HEK293 (cell line): Measurements from ENCODE around the gene SLC6A11.

Source experiments
- CTCF ChIA-PET: fragments of 350-600 bp; formaldehyde crosslinking; extraction: SDS; loops from one replicate; lab custom pipeline; 2021; ENCODE audit warnings: antibody characterized with exemption; lab: Yijun Ruan, JAX
- POLR2A ChIA-PET: fragments of 300-600 bp; formaldehyde crosslinking; extraction: SDS; loops from one replicate; lab custom pipeline; 2020; ENCODE audit warnings: antibody characterized with exemption, inconsistent platforms; lab: Yijun Ruan, JAX
- H3K27ac ChIP-seq: fragments of 200-500 bp; sonication (Bioruptor generic); 2 replicates; pipeline ENCODE4 v1.5.1; 2014; ENCODE audit warnings: low read depth, low read length, control low read depth, inconsistent platforms; ENCODE audit errors: extremely low read depth
- H3K36me3 ChIP-seq, 2 experiments: fragments of 200-500 bp in 1 of 2; sonication (Bioruptor generic) in 1 of 2; 1 replicate in 1 of 2; 2 replicates in 1 of 2; pipeline ENCODE4 v1.5.1; 2014 to 2017; ENCODE audit warnings: inconsistent platforms in 2 of 2, low read length in 2 of 2; ENCODE audit not compliant: control insufficient read depth in 2 of 2, insufficient read depth in 1 of 2
- H3K4me1 ChIP-seq: fragments of 200-500 bp; sonication (Bioruptor generic); 2 replicates; pipeline ENCODE4 v1.5.1; 2014; ENCODE audit warnings: mild to moderate bottlenecking, low read length, inconsistent platforms; ENCODE audit not compliant: control insufficient read depth, insufficient read depth
- H3K4me3 ChIP-seq: 2 replicates; pipeline ENCODE4 v1.5.1; 2011; ENCODE audit warnings: low read depth, mild to moderate bottlenecking, control low read depth, low read length, moderate library complexity
- H3K9me3 ChIP-seq: fragments of 200-500 bp; sonication (Bioruptor generic); 2 replicates; pipeline ENCODE4 v1.5.1; 2014; ENCODE audit warnings: low read depth, low read length, inconsistent platforms; ENCODE audit not compliant: control insufficient read depth, insufficient read depth
- CTCF ChIP-seq: fragments of 450-650 bp; formaldehyde crosslinking; IDR thresholded peaks from 2 replicates; pipeline ENCODE4 v1.5.1; 2016; ENCODE audit warnings: missing biosample characterization, missing genetic modification characterization
- MYNN ChIP-seq: fragments of 450-650 bp; formaldehyde crosslinking; IDR thresholded peaks from 2 replicates; pipeline ENCODE4 v1.5.1; 2016; ENCODE audit warnings: missing biosample characterization, missing genetic modification characterization, borderline replicate concordance
- PRDM1 ChIP-seq: fragments of 450-650 bp; formaldehyde crosslinking; IDR thresholded peaks from 2 replicates; pipeline ENCODE4; 2016; ENCODE audit warnings: missing biosample characterization, missing genetic modification characterization
- REST ChIP-seq: fragments of 450-650 bp; formaldehyde crosslinking; IDR thresholded peaks from 2 replicates; pipeline ENCODE4 v1.5.1; 2016; ENCODE audit warnings: missing biosample characterization, missing genetic modification characterization
- SALL2 ChIP-seq: fragments of 450-650 bp; formaldehyde crosslinking; IDR thresholded peaks from 2 replicates; pipeline ENCODE4 v1.5.0; 2017; ENCODE audit warnings: missing biosample characterization, mild to moderate bottlenecking, missing genetic modification characterization, borderline replicate concordance
- SP7 ChIP-seq: fragments of 450-650 bp; formaldehyde crosslinking; IDR thresholded peaks from 2 replicates; pipeline ENCODE4 v1.5.1; 2016; ENCODE audit warnings: missing biosample characterization, missing genetic modification characterization
- TRIM28 ChIP-seq: IDR thresholded peaks from 2 replicates; pipeline ENCODE4 v1.6.1; 2011; ENCODE audit warnings: low read length, control low read depth, borderline replicate concordance
- YY2 ChIP-seq: fragments of 450-650 bp; formaldehyde crosslinking; IDR thresholded peaks from 2 replicates; pipeline ENCODE4 v1.5.1; 2016; ENCODE audit warnings: missing biosample characterization, missing genetic modification characterization
- ZBTB20 ChIP-seq: fragments of 450-650 bp; formaldehyde crosslinking; IDR thresholded peaks from 2 replicates; pipeline ENCODE4 v1.5.1; 2016; ENCODE audit warnings: missing biosample characterization, missing genetic modification characterization
- ZNF16 ChIP-seq: fragments of 450-650 bp; formaldehyde crosslinking; IDR thresholded peaks from 2 replicates; pipeline ENCODE4 v1.5.1; 2016; ENCODE audit warnings: low read depth, missing biosample characterization, missing genetic modification characterization
- ZNF18 ChIP-seq: fragments of 450-650 bp; formaldehyde crosslinking; IDR thresholded peaks from 2 replicates; pipeline ENCODE4 v1.5.1; 2016; ENCODE audit warnings: missing biosample characterization, missing genetic modification characterization
- ZNF2 ChIP-seq: fragments of 450-650 bp; formaldehyde crosslinking; IDR thresholded peaks from 2 replicates; pipeline ENCODE4 v1.5.1; 2016; ENCODE audit warnings: missing biosample characterization, missing genetic modification characterization
- ZNF23 ChIP-seq: fragments of 450-650 bp; formaldehyde crosslinking; IDR thresholded peaks from 2 replicates; pipeline ENCODE4 v1.5.1; 2016; ENCODE audit warnings: missing biosample characterization, missing genetic modification characterization, borderline replicate concordance
- ZNF266 ChIP-seq: fragments of 450-650 bp; formaldehyde crosslinking; IDR thresholded peaks from 2 replicates; pipeline ENCODE4 v1.5.1; 2016; ENCODE audit warnings: missing biosample characterization, missing genetic modification characterization, low read depth
- ZNF341 ChIP-seq: fragments of 450-650 bp; formaldehyde crosslinking; IDR thresholded peaks from 2 replicates; pipeline ENCODE4; 2016; ENCODE audit warnings: low read depth, missing biosample characterization, missing genetic modification characterization
- ZNF555 ChIP-seq: fragments of 450-650 bp; formaldehyde crosslinking; conservative IDR thresholded peaks from 2 replicates; pipeline ENCODE4 v1.5.1; 2017; ENCODE audit warnings: missing biosample characterization, mild to moderate bottlenecking, missing genetic modification characterization, inconsistent platforms
- ZNF561 ChIP-seq: fragments of 450-650 bp; IDR thresholded peaks from 2 replicates; pipeline ENCODE4 v1.5.1; 2018; ENCODE audit warnings: missing biosample characterization, missing genetic modification characterization, borderline replicate concordance
- TF ChIP-seq, protein P1 (sequence below): fragments of 450-650 bp; formaldehyde crosslinking; IDR thresholded peaks from 2 replicates; pipeline ENCODE4 v1.5.1; 2016; ENCODE audit warnings: missing biosample characterization, missing genetic modification characterization
- TF ChIP-seq, protein P2 (sequence below): fragments of 450-650 bp; formaldehyde crosslinking; IDR thresholded peaks from 2 replicates; pipeline ENCODE4 v1.5.1; 2016; ENCODE audit warnings: missing biosample characterization, missing genetic modification characterization, borderline replicate concordance
- TF ChIP-seq, protein P3 (sequence below): fragments of 450-650 bp; formaldehyde crosslinking; IDR thresholded peaks from 2 replicates; pipeline ENCODE4 v1.5.1; 2016; ENCODE audit warnings: missing biosample characterization, missing genetic modification characterization
- TF ChIP-seq, protein P4 (sequence below): sonication (generic); formaldehyde crosslinking; IDR thresholded peaks from 2 replicates; pipeline ENCODE4 v1.8.1; 2022; ENCODE audit warnings: mild to moderate bottlenecking, moderate library complexity, missing genetic modification reagents

The SLC6A11 gene

GRCh38 chr3:10986592-10986991, 170.6 kb downstream of the SLC6A11 start:
- no peaks in the 10 kb centered on the region for H3K36me3 ChIP-seq
- TF ChIP-seq SP7 (tag by site-specific recombination) (no peak), TRIM28 (no peak), REST (no peak), ZNF16 (tag by site-specific recombination) (no peak)
- TF ChIP-seq, protein P1, sequence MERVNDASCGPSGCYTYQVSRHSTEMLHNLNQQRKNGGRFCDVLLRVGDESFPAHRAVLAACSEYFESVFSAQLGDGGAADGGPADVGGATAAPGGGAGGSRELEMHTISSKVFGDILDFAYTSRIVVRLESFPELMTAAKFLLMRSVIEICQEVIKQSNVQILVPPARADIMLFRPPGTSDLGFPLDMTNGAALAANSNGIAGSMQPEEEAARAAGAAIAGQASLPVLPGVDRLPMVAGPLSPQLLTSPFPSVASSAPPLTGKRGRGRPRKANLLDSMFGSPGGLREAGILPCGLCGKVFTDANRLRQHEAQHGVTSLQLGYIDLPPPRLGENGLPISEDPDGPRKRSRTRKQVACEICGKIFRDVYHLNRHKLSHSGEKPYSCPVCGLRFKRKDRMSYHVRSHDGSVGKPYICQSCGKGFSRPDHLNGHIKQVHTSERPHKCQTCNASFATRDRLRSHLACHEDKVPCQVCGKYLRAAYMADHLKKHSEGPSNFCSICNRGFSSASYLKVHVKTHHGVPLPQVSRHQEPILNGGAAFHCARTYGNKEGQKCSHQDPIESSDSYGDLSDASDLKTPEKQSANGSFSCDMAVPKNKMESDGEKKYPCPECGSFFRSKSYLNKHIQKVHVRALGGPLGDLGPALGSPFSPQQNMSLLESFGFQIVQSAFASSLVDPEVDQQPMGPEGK: no peak
- H3K9me3 ChIP-seq: no peaks in the 10 kb centered on the region
- CTCF ChIA-PET: interaction anchor here (0.6 kb wide), 1 partner anchor 75 kb away, joined by 4 read pairs; no protein-coding TSS in a partner anchor
- peaks cover 2% of the 10 kb centered on the region; the same call in 1 of the 2 replicates for H3K4me1 ChIP-seq
- H3K4me3 ChIP-seq: no peak overlapping the region
- H3K27ac ChIP-seq: no peak overlapping the region
- POLR2A ChIA-PET: no interaction called here

- H3K4me1 ChIP-seq: 0 out of 2 replicates have a peak, but pooled peaks cover under 1% of the 10 kb centered on the region
- no peaks in the 10 kb centered on the region for H3K9me3 ChIP-seq
- CTCF ChIA-PET: interaction anchor here (0.6 to 0.9 kb wide), 2 partner anchors 38 to 89 kb away, joined by 3 to 5 read pairs; no protein-coding TSS in a partner anchor
- POLR2A ChIA-PET: no interaction called here
- H3K36me3 ChIP-seq: no peaks in the 10 kb centered on the region
- H3K27ac ChIP-seq: no peak overlapping the region
- no peak overlapping the region for H3K4me3 ChIP-seq
- no peak for TF ChIP-seq PRDM1
- TF ChIP-seq, protein P2, sequence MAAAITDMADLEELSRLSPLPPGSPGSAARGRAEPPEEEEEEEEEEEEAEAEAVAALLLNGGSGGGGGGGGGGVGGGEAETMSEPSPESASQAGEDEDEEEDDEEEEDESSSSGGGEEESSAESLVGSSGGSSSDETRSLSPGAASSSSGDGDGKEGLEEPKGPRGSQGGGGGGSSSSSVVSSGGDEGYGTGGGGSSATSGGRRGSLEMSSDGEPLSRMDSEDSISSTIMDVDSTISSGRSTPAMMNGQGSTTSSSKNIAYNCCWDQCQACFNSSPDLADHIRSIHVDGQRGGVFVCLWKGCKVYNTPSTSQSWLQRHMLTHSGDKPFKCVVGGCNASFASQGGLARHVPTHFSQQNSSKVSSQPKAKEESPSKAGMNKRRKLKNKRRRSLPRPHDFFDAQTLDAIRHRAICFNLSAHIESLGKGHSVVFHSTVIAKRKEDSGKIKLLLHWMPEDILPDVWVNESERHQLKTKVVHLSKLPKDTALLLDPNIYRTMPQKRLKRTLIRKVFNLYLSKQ: no peak
- TF ChIP-seq, protein P3, sequence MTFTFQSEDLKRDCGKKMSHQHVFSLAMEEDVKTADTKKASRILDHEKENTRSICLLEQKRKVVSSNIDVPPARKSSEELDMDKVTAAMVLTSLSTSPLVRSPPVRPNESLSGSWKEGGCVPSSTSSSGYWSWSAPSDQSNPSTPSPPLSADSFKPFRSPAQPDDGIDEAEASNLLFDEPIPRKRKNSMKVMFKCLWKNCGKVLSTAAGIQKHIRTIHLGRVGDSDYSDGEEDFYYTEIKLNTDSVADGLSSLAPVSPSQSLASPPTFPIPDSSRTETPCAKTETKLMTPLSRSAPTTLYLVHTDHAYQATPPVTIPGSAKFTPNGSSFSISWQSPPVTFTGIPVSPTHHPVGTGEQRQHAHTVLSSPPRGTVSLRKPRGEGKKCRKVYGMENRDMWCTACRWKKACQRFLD (tag by site-specific recombination): no peak
- no peak for TF ChIP-seq ZNF266
- no peak for TF ChIP-seq ZNF561 (tag by site-specific recombination)
- TF ChIP-seq, protein P4, sequence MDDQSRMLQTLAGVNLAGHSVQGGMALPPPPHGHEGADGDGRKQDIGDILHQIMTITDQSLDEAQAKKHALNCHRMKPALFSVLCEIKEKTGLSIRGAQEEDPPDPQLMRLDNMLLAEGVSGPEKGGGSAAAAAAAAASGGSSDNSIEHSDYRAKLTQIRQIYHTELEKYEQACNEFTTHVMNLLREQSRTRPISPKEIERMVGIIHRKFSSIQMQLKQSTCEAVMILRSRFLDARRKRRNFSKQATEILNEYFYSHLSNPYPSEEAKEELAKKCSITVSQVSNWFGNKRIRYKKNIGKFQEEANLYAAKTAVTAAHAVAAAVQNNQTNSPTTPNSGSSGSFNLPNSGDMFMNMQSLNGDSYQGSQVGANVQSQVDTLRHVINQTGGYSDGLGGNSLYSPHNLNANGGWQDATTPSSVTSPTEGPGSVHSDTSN (CRISPR knock-in tag): no peak
- no peak for TF ChIP-seq ZNF23 (tag by site-specific recombination)
- no peak for TF ChIP-seq ZBTB20
- TF ChIP-seq YY2 (tag by site-specific recombination): no peak
- no peak for TF ChIP-seq ZNF18 (tag by site-specific recombination)
- TF ChIP-seq ZNF555 (tag by site-specific recombination): no peak
- TF ChIP-seq ZNF2: no peak
- no peak for TF ChIP-seq SALL2 (tag by site-specific recombination)
- no peak for TF ChIP-seq ZNF341 (tag by site-specific recombination)
- TF ChIP-seq MYNN: no peak
- no peak for TF ChIP-seq CTCF (tag by site-specific recombination)
These were observed 172.1 kb downstream of the SLC6A11 start for GRCh38 chr3:10988001-10988665.
